ENCODE results near the gene LYZL6.

LYZL6 gene

DNA sequence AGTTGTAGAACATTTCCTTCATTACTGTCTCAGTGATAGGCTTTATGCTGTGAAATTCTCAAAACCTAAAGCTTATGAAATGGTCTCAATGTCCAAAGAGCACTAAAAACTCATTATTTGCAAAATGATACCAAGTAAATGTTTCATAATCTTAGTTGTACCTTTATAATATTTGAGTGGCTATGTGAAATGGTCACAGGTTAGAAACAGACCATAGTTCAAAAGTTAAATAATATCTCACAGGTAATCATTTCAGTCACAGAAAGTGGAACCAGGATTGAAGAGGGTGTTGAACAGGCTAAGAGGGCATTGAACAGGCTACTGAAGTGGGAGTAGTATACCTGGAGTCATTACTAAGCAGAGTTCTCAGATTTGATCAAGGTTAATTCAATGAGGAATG lies 15.8 kb downstream of the LYZL6 start:
- Histone ChIP-seq H3K9me3 (ENCODE audit: control insufficient read depth, insufficient read depth, low read length) (no peaks in the 10 kb centered on the region), H4K20me1 (ENCODE audit: control insufficient read depth, insufficient read depth, low read depth, low read length) (no peaks in the 10 kb centered on the region), H3K4me2 (ENCODE audit: low read length) (no peak overlapping the region), H3K27ac (ENCODE audit: low read depth, low read length) (no peak overlapping the region), H3K36me3 (ENCODE audit: control insufficient read depth, low read length) (peaks cover 3% of the 10 kb centered on the region), H3K27me3 (ENCODE audit: control insufficient read depth, low read length) (no peaks in the 10 kb centered on the region), H3K79me2 (ENCODE audit: control insufficient read depth, low read length) (peaks cover 3% of the 10 kb centered on the region), H3K9me2 (replicated peaks; ENCODE audit: control insufficient read depth, low read length) (no peaks in the 10 kb centered on the region), H3K4me1 (ENCODE audit: control insufficient read depth, low read length) (peaks cover 24% of the 10 kb centered on the region), H3K4me3 (ENCODE audit: low read length) (no peak overlapping the region), H3F3A (ENCODE audit: control insufficient read depth, insufficient read depth) (peaks cover 3% of the 10 kb centered on the region; the same call in 1 of the 2 replicates)
- TF ChIP-seq EZH2phosphoT487 (IDR thresholded peaks at IDR 0.05; ENCODE audit: borderline replicate concordance, low read length) = no peak
- TF ChIP-seq, protein P1, sequence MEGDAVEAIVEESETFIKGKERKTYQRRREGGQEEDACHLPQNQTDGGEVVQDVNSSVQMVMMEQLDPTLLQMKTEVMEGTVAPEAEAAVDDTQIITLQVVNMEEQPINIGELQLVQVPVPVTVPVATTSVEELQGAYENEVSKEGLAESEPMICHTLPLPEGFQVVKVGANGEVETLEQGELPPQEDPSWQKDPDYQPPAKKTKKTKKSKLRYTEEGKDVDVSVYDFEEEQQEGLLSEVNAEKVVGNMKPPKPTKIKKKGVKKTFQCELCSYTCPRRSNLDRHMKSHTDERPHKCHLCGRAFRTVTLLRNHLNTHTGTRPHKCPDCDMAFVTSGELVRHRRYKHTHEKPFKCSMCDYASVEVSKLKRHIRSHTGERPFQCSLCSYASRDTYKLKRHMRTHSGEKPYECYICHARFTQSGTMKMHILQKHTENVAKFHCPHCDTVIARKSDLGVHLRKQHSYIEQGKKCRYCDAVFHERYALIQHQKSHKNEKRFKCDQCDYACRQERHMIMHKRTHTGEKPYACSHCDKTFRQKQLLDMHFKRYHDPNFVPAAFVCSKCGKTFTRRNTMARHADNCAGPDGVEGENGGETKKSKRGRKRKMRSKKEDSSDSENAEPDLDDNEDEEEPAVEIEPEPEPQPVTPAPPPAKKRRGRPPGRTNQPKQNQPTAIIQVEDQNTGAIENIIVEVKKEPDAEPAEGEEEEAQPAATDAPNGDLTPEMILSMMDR (IDR thresholded peaks at IDR 0.05; ENCODE audit: low read depth, low read length, poor library complexity, severe bottlenecking) = no peak

DNA sequence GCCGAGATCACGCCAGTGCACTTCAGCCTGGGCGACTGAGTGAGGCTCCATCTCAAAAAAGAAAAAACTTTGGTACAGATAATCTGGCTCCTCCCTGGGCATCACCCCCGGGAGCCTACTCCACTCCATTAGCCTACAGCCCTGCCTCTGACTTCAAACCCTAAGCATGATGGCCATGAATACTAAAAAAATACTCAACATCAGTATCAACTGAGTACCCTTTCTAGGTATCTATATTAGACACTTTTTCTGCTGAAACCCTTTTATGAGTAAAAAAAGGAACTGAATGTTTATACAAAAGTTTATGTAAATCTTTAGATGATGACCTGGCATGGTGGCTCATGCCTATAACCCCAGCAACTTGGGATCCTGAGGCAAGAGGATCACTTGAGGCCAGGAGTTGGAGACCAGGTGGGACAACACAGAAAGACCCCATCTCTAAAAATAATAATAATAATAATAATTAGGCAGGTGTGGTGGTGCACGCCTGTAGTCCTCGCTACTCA lies 19.9 kb downstream of the LYZL6 start:
- no peaks in the 10 kb centered on the region for H3K9me3 ChIP-seq (ENCODE audit: control insufficient read depth, insufficient read depth, low read length)
- no peaks in the 10 kb centered on the region for H3K79me2 ChIP-seq (ENCODE audit: control insufficient read depth, low read length)
- peaks cover 5% of the 10 kb centered on the region for H3K36me3 ChIP-seq (ENCODE audit: control insufficient read depth, low read length)
- H4K20me1 ChIP-seq (ENCODE audit: control insufficient read depth, insufficient read depth, low read depth, low read length) = no peaks in the 10 kb centered on the region
- no peak overlapping the region for H3K27ac ChIP-seq (ENCODE audit: low read depth, low read length)
- H3F3A ChIP-seq (ENCODE audit: control insufficient read depth, insufficient read depth) = peaks cover 3% of the 10 kb centered on the region; the same call in 1 of the 2 replicates
- H3K9me2 ChIP-seq (replicated peaks; ENCODE audit: control insufficient read depth, low read length) = no peaks in the 10 kb centered on the region
- H3K4me2 ChIP-seq (ENCODE audit: low read length) = no peak overlapping the region
- TF ChIP-seq EZH2phosphoT487 (IDR thresholded peaks at IDR 0.05; ENCODE audit: borderline replicate concordance, low read length) = no peak
- TF ChIP-seq, protein P1 (IDR thresholded peaks at IDR 0.05; ENCODE audit: low read depth, low read length, poor library complexity, severe bottlenecking) = no peak
- H3K4me3 ChIP-seq (ENCODE audit: low read length) = no peak overlapping the region
- peaks cover 4% of the 10 kb centered on the region for H3K4me1 ChIP-seq (ENCODE audit: control insufficient read depth, low read length)
- no peaks in the 10 kb centered on the region for H3K27me3 ChIP-seq (ENCODE audit: control insufficient read depth, low read length)

DNA sequence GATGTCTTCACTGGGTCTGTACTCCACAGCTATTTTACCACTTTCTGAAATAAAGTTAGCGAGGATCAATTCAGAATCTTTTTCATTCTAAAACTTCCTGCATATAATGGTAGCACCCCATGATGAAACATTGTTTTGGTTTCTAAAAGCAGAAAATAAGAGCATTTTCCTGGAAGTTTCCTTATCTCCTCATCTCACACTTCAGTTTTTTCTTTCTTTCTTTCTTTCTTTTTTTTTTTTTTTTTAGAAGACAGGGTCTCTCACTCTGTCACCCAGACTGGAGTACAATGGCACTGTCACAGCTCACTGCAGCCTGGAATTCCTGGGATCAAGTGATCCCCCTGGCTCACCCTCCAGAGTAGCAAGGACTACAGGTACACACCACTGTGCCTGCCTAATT lies 23.3 kb downstream of the LYZL6 start:
- Histone ChIP-seq H3K27ac (ENCODE audit: low read depth, low read length) (no peak overlapping the region), H4K20me1 (ENCODE audit: control insufficient read depth, insufficient read depth, low read depth, low read length) (no peaks in the 10 kb centered on the region), H3K27me3 (ENCODE audit: control insufficient read depth, low read length) (no peaks in the 10 kb centered on the region), H3K36me3 (ENCODE audit: control insufficient read depth, low read length) (peaks cover 5% of the 10 kb centered on the region), H3K9me3 (ENCODE audit: control insufficient read depth, insufficient read depth, low read length) (no peaks in the 10 kb centered on the region), H3K9me2 (replicated peaks; ENCODE audit: control insufficient read depth, low read length) (no peaks in the 10 kb centered on the region), H3K4me2 (ENCODE audit: low read length) (no peak overlapping the region), H3F3A (ENCODE audit: control insufficient read depth, insufficient read depth) (no peaks in the 10 kb centered on the region), H3K4me3 (ENCODE audit: low read length) (no peak overlapping the region), H3K79me2 (ENCODE audit: control insufficient read depth, low read length) (no peaks in the 10 kb centered on the region), H3K4me1 (ENCODE audit: control insufficient read depth, low read length) (peaks cover 4% of the 10 kb centered on the region)
- TF ChIP-seq EZH2phosphoT487 (IDR thresholded peaks at IDR 0.05; ENCODE audit: borderline replicate concordance, low read length) = no peak
- TF ChIP-seq, protein P1 (IDR thresholded peaks at IDR 0.05; ENCODE audit: low read depth, low read length, poor library complexity, severe bottlenecking) = no peak

Measured in DOHH2 (cell line).